PFSK-1 (cell line): ENCODE results near the gene CALY.

ENCODE experiments used
- FOXP2 ChIP-seq: optimal IDR thresholded peaks from 2 replicates; pipeline ENCODE3; 2011; ENCODE audit warnings: borderline replicate concordance, control low read depth, inconsistent platforms; ENCODE audit not compliant: insufficient read depth; ENCODE audit errors: extremely low read length, extremely low read depth
- POLR2AphosphoS5 ChIP-seq: IDR thresholded peaks from 2 replicates; pipeline ENCODE4 v1.6.1; 2012; ENCODE audit warnings: low read depth, mild to moderate bottlenecking, control low read depth, low read length, moderate library complexity
- SIN3A ChIP-seq: IDR thresholded peaks from 2 replicates; pipeline ENCODE4 v1.6.1; 2012; ENCODE audit warnings: mild to moderate bottlenecking, low read length, moderate library complexity, borderline replicate concordance; ENCODE audit not compliant: insufficient read depth
- TAF1 ChIP-seq: IDR thresholded peaks from 2 replicates; pipeline ENCODE4 v1.6.1; 2012; ENCODE audit warnings: low read length, control low read depth, borderline replicate concordance; ENCODE audit not compliant: insufficient read depth
- TF ChIP-seq, protein P1 (sequence below), 2 experiments: IDR thresholded peaks; 2 replicates each; pipeline versions ENCODE4 v1.6.1 to v1.8.0; 2011 to 2012; ENCODE audit warnings: low read depth in 2 of 2, low read length in 2 of 2, control low read depth in 1 of 2, inconsistent platforms in 1 of 2, mild to moderate bottlenecking in 1 of 2, moderate library complexity in 1 of 2; ENCODE audit not compliant: insufficient read depth in 1 of 2

CALY gene

DNA sequence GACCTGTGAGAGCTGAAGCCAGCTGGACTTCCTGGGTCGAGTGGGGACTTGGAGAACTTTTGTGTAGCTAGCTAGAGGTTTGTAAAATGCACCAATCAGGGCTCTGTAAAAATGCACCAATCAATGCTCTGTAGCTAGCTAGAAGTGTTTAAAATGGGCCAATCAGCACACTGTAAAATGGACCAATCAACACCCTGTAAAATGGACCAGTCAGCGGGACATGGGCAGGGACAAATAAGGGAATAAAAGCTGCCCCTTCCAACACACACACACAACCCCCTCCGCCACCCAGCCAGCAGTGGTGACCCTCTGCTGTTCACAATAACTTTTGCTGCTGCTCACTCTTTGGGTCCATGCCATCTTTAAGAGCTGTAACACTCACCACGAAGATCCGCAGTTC lies 20.8 kb downstream of the CALY start:
- TF ChIP-seq, protein P1, sequence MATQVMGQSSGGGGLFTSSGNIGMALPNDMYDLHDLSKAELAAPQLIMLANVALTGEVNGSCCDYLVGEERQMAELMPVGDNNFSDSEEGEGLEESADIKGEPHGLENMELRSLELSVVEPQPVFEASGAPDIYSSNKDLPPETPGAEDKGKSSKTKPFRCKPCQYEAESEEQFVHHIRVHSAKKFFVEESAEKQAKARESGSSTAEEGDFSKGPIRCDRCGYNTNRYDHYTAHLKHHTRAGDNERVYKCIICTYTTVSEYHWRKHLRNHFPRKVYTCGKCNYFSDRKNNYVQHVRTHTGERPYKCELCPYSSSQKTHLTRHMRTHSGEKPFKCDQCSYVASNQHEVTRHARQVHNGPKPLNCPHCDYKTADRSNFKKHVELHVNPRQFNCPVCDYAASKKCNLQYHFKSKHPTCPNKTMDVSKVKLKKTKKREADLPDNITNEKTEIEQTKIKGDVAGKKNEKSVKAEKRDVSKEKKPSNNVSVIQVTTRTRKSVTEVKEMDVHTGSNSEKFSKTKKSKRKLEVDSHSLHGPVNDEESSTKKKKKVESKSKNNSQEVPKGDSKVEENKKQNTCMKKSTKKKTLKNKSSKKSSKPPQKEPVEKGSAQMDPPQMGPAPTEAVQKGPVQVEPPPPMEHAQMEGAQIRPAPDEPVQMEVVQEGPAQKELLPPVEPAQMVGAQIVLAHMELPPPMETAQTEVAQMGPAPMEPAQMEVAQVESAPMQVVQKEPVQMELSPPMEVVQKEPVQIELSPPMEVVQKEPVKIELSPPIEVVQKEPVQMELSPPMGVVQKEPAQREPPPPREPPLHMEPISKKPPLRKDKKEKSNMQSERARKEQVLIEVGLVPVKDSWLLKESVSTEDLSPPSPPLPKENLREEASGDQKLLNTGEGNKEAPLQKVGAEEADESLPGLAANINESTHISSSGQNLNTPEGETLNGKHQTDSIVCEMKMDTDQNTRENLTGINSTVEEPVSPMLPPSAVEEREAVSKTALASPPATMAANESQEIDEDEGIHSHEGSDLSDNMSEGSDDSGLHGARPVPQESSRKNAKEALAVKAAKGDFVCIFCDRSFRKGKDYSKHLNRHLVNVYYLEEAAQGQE (IDR thresholded peaks at IDR 0.05; ENCODE audit: insufficient read depth in 1 of 2, low read depth in 2 of 2, low read length in 2 of 2), result no peak
- TF ChIP-seq SIN3A, result no peak
- TF ChIP-seq FOXP2, result no peak
- no peak for TF ChIP-seq POLR2AphosphoS5
- TF ChIP-seq TAF1, result no peak

- TF ChIP-seq SIN3A (no peak), TAF1 (no peak), FOXP2 (no peak), POLR2AphosphoS5 (no peak)
- TF ChIP-seq, protein P1 (IDR thresholded peaks at IDR 0.05; ENCODE audit: insufficient read depth in 1 of 2, low read depth in 2 of 2, low read length in 2 of 2), result no peak
Observed at GRCh38 chr10:133314911-133315310, 21.8 kb downstream of the CALY start.

DNA sequence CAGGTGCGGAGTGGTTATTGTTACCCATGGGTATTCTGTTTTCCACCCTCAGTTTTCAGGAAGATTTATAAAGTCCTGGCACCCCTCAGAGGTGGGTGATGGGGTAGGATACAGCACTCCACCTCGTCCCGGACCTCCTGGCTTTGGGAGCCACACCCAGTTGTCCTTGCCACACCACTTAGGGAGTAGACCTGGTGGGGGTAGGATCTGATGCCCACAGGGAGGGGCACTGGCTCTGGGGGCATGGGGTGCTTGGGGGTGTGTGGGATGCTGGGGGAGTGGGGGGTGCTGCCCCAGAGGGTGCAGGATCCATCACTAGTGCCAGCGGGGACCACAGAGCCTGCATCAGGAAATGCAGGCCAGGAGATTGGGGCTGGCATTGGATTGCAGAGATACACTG lies 23.5 kb downstream of the CALY start:
- TF ChIP-seq FOXP2 (no peak), TAF1 (no peak), POLR2AphosphoS5 (no peak), SIN3A (no peak)
- TF ChIP-seq, protein P1 (IDR thresholded peaks at IDR 0.05; ENCODE audit: insufficient read depth in 1 of 2, low read depth in 2 of 2, low read length in 2 of 2), result no peak

- TF ChIP-seq TAF1 (no peak), FOXP2 (no peak), SIN3A (no peak), POLR2AphosphoS5 (no peak)
- TF ChIP-seq, protein P1 (IDR thresholded peaks at IDR 0.05; ENCODE audit: insufficient read depth in 1 of 2, low read depth in 2 of 2, low read length in 2 of 2), result no peak
Observed at GRCh38 chr10:133312769-133313145, 23.9 kb downstream of the CALY start.

DNA sequence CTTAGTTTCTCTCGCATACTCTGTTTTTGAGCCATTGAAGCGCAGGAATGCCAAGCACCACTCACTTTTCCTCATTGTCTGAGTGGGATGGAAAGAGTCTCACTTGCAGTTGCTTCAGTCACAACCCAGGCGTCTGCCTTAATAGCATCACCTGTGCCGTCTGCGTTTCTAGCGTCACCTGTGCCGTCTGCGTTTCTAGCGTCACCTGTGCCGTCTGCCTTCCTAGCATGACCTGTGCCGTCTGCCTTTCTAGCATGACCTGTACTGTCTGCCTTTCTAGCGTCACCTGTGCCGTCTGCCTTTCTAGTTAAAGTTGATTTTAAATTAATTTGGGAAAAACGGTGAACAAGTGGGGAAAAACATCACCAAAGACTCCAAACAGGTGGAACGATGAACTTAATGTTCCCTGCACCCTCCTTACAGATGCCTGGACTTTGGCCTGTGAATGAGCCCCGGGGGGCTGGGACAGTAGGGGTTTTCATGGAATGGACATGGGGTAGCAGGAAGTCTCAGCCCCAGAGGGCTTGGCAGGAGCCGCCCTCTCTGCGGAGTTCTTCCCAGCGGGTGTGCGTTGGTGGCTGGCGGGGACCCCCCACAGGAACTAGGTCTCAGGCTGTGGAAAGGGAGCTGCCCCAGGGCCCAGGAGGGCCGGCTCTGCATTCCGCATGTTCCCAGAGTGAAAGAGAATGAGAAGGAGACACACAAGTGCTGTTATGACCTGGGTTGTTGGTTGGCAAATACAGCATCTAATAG lies 24.5 kb downstream of the CALY start:
- TF ChIP-seq POLR2AphosphoS5, result no peak
